Measurements from ENCODE around the gene HOXA13. TPM values are rescaled to one million over a fixed set of nuclear protein-coding genes. Genes with fewer than 3 reads are reported as not detected.

The HOXA13 gene
- total and polyA plus RNA-seq, 2 experiments from 2014 or later, result 6.2 to 14.2 TPM

DNA sequence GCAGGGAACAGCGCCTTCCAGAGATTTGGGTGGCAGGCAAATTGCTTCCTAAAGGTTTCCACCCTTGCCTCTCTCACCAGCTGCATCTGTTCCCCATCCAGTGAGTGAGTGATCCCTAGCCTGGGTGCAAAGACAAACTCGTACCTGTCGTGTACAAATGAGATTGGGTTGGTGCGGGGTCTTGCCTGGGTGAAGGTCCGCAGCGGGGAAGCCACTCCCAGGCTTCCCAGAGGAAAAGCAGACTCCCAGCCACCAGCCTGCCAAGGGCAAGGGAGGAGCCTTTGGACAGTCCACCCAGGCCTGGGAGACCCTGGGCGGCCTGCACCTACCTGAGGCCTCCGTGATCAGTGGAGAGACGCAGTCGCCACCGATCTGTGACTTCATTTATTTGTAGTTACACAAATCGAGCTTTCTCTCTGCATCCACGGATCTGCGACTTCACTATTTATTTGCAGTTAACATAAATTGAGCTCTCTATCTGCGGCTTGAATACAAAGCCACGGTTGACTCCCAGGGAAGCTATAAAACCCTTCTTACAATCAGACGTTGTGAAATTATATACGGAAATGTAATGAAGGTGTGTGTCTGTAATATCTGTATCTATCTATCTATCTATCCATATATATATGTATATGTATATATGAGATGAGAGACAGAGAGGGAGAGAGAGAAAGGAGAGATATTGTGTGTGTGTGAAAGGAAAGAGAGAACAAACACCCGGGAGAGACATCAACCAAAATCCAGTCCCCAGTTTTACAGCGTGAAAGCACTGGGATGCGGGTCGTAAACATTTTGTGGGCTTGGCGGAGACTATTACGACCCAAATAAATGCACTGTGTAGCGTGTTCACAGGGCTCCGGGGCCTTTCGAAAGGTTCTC lies 40.4 kb downstream of the HOXA13 start:
- H3K9me3 ChIP-seq (ENCODE audit: low read depth), result no peaks in the 10 kb centered on the region
- no peaks in the 10 kb centered on the region for H3K9me2 ChIP-seq (replicated peaks; ENCODE audit: insufficient read depth)
- no peak overlapping the region for H3K27ac ChIP-seq
- H4K20me1 ChIP-seq (ENCODE audit: insufficient read depth, poor library complexity, severe bottlenecking), result no peaks in the 10 kb centered on the region
- H3K4me3 ChIP-seq, result no peak overlapping the region
- H3K4me2 ChIP-seq, result peak overlapping the region; percentile 96
- no peak overlapping the region for H2AFZ ChIP-seq
- TF ChIP-seq EZH2 (IDR thresholded peaks at IDR 0.05; ENCODE audit: borderline replicate concordance) (no peak), EZH2phosphoT487 (IDR thresholded peaks at IDR 0.05; ENCODE audit: low read depth, severe bottlenecking, unreplicated experiment) (no peak)
- TF ChIP-seq, protein P1, sequence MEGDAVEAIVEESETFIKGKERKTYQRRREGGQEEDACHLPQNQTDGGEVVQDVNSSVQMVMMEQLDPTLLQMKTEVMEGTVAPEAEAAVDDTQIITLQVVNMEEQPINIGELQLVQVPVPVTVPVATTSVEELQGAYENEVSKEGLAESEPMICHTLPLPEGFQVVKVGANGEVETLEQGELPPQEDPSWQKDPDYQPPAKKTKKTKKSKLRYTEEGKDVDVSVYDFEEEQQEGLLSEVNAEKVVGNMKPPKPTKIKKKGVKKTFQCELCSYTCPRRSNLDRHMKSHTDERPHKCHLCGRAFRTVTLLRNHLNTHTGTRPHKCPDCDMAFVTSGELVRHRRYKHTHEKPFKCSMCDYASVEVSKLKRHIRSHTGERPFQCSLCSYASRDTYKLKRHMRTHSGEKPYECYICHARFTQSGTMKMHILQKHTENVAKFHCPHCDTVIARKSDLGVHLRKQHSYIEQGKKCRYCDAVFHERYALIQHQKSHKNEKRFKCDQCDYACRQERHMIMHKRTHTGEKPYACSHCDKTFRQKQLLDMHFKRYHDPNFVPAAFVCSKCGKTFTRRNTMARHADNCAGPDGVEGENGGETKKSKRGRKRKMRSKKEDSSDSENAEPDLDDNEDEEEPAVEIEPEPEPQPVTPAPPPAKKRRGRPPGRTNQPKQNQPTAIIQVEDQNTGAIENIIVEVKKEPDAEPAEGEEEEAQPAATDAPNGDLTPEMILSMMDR (IDR thresholded peaks at IDR 0.05; ENCODE audit: poor library complexity), result no peak
- 61% methylated on average over 27 of the region's 27 CpGs for WGBS (ENCODE audit: low lambda C conversion rate, missing lambda C conversion rate)
- H3K79me2 ChIP-seq, result peaks cover 22% of the 10 kb centered on the region
- DNase-seq (ENCODE audit: low spot score), result no peak
- peaks cover 92% of the 10 kb centered on the region for H3K27me3 ChIP-seq
- peaks cover 19% of the 10 kb centered on the region for H3K4me1 ChIP-seq (ENCODE audit: insufficient read depth)
- no peaks in the 10 kb centered on the region for H3K36me3 ChIP-seq (replicated peaks; ENCODE audit: insufficient read depth, low read depth)

DNA sequence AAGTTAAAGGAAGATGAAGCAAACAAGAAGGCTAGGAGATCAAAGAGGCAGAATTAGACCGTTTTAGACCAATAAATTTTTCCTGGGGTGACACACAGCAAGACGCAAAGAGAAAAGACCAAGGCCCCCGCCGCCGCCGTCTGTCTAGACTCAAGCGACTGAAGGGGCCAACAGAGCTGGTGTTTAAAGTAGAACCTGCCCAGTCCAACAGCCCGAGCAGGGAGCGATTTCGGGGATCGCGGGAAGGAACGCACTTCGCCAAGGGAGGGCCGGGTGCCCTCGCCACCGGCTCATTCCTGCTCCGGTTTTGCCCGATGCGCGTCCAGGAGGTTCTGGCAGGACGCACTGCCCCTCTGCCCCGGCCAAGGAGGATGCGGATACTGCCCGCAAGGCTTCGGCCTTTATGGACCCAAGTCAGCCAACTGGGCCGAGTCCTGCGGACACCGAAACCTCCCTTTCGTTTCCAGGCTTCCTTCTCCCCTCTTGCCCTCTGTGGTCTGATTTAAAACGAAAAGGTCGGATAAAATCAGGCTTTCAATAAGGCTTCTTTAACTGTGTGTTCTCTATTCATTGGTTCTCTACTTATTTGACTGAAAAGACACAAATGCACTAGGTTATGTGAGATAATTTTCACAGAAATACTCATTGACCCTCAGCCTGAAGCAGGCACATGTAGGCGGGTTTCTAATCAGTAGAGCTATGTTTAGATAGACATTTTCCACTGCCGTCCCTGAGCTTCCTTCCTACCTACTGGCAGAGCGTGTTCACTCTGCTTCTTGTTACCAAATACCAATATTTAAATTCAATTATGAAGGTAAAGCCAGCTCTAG lies 41.2 kb downstream of the HOXA13 start:
- no peaks in the 10 kb centered on the region for H3K9me3 ChIP-seq (ENCODE audit: low read depth)
- no peaks in the 10 kb centered on the region for H4K20me1 ChIP-seq (ENCODE audit: insufficient read depth, poor library complexity, severe bottlenecking)
- no peak overlapping the region for H2AFZ ChIP-seq
- DNase-seq (ENCODE audit: low spot score), result no peak
- H3K4me1 ChIP-seq (ENCODE audit: insufficient read depth), result peaks cover 19% of the 10 kb centered on the region
- 48% methylated on average over 35 of the region's 35 CpGs for WGBS (ENCODE audit: low lambda C conversion rate, missing lambda C conversion rate)
- H3K27ac ChIP-seq, result no peak overlapping the region
- no peak overlapping the region for H3K4me2 ChIP-seq
- no peaks in the 10 kb centered on the region for H3K36me3 ChIP-seq (replicated peaks; ENCODE audit: insufficient read depth, low read depth)
- H3K4me3 ChIP-seq, result no peak overlapping the region
- H3K9me2 ChIP-seq (replicated peaks; ENCODE audit: insufficient read depth), result no peaks in the 10 kb centered on the region
- H3K27me3 ChIP-seq, result peaks cover 92% of the 10 kb centered on the region
- TF ChIP-seq, protein P1 (IDR thresholded peaks at IDR 0.05; ENCODE audit: poor library complexity), result no peak
- TF ChIP-seq EZH2phosphoT487 (IDR thresholded peaks at IDR 0.05; ENCODE audit: low read depth, severe bottlenecking, unreplicated experiment) (peak; percentile 80), EZH2 (IDR thresholded peaks at IDR 0.05; ENCODE audit: borderline replicate concordance) (peak; percentile 29)
- peaks cover 13% of the 10 kb centered on the region for H3K79me2 ChIP-seq

DNA sequence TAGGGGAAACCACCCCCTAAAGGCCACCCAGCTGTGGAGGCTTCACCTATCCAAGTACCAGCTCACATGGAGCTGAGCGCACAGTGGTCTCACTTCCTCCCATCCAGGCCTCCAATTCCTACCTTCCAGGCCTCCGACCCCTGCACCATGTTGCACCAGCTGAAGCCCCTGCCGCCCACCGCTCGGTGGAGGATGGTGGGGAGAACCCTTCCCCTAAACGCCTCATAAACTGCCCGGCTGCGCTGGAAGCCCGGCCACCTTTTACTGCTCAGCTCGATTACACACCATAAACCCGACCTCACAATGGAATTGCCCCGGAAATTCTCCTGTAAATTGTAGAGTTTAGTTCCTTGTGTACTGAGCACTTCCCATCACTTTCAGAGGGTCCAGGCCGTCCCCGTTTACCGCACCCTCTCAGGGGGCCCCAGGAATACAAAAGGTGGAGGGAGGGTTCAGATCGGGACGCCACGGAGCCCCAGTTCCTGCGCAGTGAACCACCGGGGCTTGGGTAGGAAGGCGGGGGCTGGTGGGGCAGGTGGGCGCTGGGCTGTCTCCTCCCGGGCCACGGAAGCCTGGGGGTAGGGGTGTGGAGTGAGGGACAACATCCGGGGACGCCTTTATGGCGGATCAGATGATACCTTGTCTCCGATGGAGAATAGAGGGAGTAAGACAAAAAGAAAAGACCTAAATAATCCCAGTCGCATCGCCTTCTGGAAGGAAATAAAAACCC lies 42.0 kb downstream of the HOXA13 start:
- peaks cover 6% of the 10 kb centered on the region for H3K79me2 ChIP-seq
- H3K4me3 ChIP-seq, result no peak overlapping the region
- peaks cover 19% of the 10 kb centered on the region for H3K4me1 ChIP-seq (ENCODE audit: insufficient read depth)
- H3K9me2 ChIP-seq (replicated peaks; ENCODE audit: insufficient read depth), result no peaks in the 10 kb centered on the region
- no peak for DNase-seq (ENCODE audit: low spot score)
- H3K36me3 ChIP-seq (replicated peaks; ENCODE audit: insufficient read depth, low read depth), result no peaks in the 10 kb centered on the region
- peaks cover 92% of the 10 kb centered on the region for H3K27me3 ChIP-seq
- TF ChIP-seq EZH2phosphoT487 (IDR thresholded peaks at IDR 0.05; ENCODE audit: low read depth, severe bottlenecking, unreplicated experiment) (peak; percentile 40), EZH2 (IDR thresholded peaks at IDR 0.05; ENCODE audit: borderline replicate concordance) (peak; percentile 64)
- TF ChIP-seq, protein P1 (IDR thresholded peaks at IDR 0.05; ENCODE audit: poor library complexity), result no peak
- H3K4me2 ChIP-seq, result no peak overlapping the region
- no peak overlapping the region for H2AFZ ChIP-seq
- 42% methylated on average over 24 of the region's 30 CpGs for WGBS (ENCODE audit: low lambda C conversion rate, missing lambda C conversion rate)
- H3K9me3 ChIP-seq (ENCODE audit: low read depth), result no peaks in the 10 kb centered on the region
- no peaks in the 10 kb centered on the region for H4K20me1 ChIP-seq (ENCODE audit: insufficient read depth, poor library complexity, severe bottlenecking)
- H3K27ac ChIP-seq, result no peak overlapping the region

Data from hepatocyte (in vitro differentiated cells).